ENCODE measurements around the gene GPRC5D.
A peak's percentile ranks its signal among the peaks of the same experiment; 100 is the strongest.

Gene GPRC5D

DNA sequence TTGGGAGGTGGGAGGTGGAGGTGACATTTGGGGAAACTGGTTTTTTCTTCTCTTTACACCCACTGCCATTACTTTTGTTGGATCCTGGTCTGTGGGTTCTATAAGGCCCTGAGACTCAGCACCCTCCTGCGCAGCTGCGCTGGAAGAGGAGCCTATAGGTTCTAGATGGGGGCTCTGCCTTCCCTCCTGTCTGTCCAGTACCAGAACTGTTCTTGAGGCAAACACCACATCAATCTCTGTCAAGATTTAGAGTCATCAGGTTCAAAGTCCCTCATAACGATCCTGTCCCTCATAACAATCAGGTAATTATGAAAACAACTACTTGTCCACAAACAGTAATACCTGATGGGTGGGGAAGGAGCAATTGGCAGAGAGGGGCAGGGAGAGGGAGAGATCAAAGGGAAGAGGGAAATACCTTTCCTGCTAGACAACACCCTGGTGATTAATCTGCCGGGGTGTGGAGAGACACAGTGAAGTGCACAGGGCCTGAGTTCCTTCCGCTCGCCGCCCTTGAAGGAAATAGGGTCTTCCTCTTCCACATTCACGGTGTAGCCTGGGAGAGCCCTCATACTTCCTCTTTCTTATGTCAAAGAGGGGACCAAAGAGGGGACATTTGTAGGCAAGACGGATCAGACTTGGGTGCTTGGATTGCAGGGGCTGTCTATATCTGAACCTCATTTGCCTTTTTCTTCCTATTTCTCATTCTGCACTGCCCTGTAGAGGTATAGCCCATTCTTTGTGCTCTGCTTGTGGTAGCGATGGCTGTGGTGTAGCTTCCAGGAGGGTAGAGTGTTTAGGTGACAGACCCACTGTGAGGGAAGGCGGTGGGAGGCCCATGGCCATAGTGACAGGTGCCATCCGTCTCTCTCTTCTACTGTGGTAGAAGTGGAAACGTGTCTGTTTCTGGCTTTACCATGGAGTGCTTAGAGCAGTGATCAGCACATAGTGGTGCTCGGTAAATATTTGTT, 48.0 kb downstream of the GPRC5D start:
- DNase-seq = no peak

DNA sequence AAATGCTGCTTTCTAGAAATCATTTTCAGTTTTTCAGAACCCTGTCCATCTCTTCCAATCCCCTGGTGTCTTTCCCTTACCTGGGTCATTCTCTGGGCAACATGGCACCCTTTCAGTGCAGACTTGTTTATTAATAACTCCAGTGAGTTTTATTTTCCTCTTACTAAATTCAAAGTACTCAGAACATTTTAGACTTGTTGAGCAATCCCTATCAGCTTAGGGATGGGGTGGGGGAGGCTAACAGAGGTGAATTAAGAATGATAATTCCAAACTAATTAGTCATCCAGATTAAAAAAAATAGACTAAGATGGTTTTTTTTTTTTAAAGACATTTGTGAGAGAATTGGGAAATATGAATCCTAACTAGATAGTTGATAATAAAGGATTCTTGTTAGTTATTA, 49.9 kb downstream of the GPRC5D start:
- DNase-seq = no peak

DNA sequence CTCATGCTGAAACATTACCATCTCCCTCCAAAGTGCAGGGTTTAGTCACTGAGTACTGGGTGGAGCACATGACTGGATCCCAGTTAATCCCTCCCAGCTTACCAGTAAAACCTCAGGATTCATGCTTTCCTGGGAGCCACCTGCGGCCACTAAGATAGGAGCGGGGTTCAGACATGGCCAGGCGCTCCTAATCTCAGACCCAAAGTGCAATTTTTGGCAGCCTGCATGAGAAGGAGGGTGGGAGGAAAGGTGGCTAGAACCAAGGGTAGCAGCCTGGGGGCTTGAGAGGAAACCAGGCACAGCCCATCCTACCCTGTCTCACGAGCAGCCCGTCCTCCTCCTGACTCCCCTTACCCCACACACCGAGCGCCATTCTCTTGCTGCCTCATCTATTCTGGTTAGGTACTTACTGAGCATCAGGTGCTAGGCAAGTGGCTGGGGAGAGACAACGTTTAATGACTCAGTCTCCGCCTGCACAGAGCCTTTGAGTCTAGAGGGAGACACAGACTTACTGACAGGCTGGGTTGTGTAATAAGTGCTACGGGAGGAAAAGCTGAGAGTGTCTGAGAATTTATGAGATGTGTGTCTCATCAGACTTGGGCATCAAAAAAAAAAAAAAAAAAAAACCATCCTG, 50.7 kb downstream of the GPRC5D start:
- no peak for DNase-seq

DNA sequence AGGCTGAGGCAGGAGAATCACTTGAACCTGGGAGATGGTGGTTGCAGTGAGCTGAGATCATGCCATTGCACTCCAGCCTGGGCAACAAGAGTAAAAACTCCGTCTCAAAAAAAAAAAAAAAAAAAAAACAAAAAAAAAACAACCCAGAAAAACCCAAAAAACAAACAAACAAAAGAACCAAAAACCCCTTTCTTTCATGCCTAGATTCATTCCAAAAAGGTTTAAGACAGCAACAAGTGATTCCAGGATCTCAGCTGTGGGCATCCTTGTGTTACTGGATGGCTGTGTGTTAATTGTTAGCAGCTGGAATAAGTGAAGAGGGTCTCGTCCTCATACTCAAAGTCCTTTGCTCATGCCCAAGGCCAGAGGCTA, 51.2 kb downstream of the GPRC5D start:
- no peak for DNase-seq

DNA sequence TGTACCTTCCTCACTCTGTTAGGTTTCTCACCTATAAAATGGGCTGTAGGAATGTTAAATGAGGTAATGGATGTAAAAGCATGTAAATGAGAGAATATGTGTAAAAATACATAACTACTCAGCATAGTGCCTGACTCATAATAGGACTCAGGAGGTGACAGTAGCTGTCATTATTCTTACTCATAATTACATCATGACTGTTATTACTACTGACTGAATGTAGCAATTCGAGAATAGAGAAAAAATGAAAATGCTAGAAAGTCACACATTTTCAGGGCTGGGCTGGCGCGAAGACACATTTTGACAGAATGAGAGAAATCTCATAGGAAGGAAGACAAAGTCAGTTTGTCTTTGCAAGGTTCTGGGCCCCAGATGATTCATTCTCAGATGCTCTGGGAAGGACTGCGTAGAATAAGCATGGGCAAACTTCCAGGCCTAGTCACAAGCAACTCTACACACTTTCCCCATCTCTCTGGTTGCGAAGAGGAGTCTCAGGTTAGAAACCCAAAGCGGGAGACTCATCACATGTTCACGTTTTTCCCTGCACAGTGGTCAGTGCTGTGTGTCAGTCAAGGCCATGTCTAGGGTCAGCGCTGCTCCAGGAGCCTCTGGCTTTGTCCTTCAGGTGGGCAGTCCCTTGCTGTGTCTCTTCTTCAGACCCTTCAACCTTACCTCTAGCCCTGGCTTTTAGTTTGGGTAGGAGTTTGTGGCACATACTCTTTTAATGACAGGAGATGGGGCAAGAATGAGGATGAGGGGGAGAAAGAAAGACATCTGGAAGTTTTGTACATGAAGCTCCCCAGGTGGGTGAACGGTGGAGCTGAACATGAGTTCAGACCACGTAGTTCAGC, 52.2 kb downstream of the GPRC5D start:
- DNase-seq = no peak

DNA sequence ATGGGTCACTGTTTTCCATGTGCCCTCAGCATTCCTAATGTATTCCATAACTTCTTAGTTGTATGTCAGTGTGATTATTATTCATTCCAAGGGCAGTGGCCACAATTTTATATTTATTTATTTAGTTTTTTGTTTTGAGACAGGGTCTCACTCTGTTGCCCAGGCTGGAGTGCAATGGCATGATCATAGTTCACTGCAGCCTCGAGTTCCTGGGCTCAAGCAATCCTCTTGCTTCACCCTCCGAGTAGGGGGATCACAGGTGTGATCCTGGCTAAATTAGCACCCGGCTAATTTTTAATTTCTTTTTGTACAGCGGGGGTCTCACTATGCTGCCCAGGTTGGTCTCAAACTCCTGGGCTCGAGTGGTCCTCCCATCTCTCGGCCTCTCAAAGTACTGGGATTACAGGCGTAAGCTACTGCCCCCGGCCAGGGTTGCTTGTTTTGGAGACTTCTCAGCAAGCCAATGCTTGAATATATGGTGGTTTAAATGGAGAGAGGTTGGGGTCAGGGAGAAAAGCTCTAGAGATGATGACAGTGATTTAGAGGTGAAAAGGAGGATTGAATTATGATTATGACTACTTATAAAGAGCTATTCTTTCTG, 53.0 kb downstream of the GPRC5D start:
- no peak for DNase-seq

DNA sequence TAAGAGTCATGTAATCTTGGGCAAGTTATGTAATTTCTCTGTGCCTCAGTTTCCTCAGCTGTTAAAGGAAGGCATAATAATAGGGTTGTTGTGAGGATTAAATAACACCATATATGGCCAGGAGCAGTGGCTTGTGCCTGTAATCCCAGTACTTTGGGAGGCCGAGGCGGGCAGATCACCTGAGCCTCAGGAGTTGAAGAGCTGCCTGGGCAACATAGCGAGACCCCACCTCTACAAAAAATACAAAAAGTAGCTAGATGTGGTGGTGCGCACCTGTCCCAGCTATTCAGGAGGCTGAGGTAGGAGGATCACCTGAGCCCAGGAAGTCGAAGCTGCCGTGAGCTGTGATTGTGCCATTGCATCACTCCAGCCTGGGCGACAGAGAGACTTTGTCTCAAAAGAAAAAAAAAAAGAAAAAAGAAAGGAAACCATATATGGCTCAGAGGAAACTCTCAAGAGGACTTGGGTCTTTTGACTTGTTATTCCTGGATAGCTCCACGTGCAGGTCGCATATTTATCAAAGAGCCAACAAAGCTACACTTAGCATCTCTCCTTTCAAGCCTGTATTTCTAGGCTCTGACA, 53.7 kb downstream of the GPRC5D start:
- no peak for DNase-seq

DNA sequence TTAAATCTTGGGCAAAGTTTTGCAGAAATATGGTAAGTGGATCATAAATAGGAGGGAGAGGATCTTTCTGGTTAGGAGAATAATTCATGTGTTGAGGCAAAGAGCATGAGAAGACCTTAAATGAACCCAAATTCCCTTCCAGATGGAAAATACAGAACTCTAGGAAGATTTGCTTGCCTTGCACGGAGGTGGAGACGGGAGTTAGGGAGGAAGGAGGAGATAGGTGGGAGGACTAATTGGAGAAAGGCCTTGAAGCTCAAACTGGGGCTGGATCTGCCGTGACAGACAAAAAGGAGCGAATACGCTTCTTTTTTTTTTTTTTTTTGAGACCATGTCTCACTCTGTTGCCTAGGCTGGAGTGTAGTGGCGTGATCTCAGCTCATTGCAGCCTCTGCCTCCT, 54.7 kb downstream of the GPRC5D start:
- DNase-seq = no peak

DNA sequence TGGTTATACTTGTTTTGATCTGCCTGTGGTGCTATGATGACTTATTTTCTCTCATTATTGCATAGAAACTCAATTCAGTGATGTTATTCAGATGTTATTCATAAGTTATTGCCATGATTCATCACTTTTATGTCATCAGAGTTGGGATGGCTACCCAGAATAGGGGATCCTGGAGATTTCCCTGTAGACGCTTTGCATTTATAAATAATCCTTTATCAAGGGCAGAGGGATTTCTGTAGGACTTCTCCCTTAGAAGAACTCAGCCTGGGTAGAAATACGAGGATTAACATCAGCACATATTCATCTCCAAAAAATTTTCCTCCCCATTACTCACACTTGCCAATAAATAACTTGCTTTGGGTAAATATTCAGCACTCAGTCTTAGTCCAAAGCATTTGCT, 55.7 kb downstream of the GPRC5D start:
- no peak for DNase-seq

DNA sequence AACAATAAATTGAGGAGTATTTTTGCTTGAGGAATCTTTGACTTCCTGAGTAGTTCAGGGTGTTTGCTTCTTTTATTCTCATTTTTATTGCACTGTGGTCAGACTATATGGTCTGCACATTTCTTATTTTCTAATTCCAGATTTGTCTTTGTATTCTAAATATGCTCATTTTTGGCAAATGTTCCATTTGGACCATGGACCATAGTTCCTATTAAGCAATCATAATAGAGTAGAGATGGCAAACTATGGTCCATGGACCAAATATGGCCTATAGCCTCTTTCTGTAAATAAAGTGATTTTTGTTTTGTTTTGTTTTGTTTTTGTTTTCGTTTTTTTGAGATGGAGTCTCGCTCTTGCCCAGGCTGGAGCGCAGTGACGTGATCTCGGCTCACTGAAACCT, 58.5 kb downstream of the GPRC5D start:
- DNase-seq = no peak

DNA sequence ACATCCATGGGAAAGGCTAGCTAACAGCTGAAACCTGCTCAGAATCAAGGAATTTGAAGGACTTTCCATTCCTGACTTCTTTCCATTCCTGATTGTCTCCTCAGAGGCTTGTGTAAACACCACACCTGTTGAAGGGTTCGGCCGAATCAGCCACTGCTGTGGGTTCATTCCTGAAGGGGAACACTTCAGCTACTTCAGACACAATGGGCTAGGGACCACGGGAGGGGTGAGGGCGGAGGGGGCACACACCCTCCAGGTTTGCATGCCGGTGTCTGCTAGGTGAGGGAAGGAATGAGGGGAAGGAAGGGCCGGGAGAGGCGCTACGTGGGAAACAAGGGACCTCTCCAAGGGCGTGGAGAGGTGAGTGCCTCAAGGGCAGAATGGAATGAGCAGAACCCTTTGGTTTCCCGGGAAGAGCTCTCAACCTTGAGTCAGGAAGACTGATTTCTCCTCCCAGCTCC, 59.3 kb downstream of the GPRC5D start:
- DNase-seq = no peak

DNA sequence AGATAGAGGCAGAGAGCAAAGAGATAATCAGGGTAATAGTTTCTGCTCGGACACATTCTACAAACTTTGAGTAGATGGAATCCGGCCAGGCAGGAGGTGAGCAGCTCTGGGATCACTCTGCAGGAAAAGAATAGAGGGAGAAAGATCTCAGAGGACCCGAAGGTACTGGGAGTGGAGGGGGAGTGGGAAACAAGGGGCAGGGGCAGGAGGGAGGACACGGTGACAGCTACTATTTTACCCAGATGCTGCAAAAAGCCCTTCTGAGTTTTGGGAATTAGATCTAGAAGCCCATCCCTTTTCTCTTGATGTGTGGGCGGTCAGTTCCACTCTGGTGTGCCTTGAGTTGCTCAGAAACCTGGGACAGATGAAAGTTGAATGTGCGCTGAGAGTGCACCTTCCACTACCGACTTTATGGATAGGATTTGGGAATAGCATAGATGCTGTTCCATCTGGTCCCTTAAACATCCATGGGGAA, 60.1 kb downstream of the GPRC5D start:
- DNase-seq = no peak

DNA sequence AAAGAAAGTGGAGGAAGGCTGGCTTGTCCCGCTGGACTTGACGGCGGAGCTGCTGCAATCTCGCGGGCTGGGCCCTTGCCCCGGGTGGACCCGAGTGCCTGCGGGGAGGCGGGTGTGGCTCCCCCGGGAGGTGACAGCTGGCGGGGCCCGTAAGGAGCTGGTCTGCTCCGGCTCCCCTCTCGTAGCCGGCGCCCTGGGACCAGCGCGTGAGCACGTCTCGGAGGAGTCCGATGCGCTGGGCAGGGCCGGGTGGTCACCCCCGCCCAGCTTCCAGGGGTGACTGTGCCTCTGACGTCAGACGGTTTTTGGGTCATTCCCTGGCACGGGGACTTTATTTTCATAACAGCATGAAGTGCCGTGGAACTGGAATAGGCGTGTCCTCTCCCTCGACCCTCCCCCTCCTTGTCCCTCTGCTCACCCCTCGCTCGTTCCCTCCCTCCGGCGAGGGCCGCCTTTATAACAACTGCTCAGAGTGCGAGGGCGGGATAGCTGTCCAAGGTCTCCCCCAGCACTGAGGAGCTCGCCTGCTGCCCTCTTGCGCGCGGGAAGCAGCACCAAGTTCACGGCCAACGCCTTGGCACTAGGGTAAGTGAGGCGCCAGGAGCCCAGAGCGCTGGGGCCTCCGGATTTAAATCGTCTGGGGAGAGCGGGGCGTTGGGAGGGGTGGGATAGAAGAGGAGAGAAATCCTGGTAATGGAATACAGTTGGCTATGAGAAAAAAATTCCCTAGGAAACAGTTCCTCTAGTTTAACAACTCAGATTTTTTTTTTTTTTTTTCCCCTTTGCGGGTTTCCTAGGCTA, 60.7 kb downstream of the GPRC5D start, which contains the start of gene GPRC5A:
GPRC5A (plus strand) TSS at position 483 of the 801 bp plus-strand sequence. CDS start 16,688 bp downstream, outside the sequence.
- peak; percentile 8 for DNase-seq
